ENCODE data around the gene AKT1. TPM values are rescaled to one million over a fixed set of nuclear protein-coding genes. Genes with fewer than 3 reads are reported as not detected.
A peak's percentile ranks its signal among the peaks of the same experiment; 100 is the strongest.

Gene AKT1
- total and polyA plus RNA-seq, 2 of the 13 experiments (the other 11 are each of a cell fraction or from before 2014, with no cell fraction given), result 96.2 to 116 TPM

DNA sequence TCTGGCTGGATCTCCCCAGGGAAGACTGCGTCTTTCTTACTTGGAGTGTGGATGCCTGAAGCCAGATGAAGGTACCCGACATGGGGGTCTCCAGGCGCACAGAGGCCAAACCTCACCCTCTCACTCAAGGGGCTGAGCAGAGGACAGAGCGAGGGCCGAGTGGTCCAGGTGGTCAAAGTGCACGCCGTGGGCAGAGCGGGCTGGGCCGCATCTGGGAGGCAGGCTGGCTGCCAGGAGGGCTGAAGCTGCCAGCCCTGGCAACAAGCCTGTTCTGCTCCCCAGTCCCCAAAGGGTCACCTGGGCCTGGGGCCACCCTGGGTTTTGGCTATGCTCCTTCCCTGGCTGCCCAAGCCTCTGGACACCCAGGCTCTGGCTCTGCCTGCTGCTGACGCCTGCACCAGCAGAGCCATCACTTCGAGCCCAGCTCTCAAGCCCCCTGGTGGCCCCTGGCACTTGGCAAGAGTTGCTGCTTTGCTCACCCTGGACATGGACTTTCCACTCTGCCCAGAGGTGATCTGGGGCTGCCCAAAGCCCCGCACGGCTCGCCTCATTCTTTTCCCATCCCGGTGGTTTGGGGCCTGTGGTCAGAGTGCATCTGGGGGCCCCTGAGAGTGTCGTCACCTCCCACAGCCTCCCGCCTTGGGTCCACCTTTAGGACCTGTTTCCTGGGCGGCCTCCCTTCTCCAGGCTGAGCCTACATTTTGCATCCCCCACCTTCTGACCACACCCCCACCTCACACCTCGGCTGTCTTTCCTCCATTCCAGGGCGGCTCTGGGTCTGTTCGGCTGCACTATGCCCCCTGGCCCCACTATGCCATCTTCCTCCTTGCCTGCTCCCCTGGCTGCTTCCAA is 68.7 kb downstream of the AKT1 start (continued):
- TF ChIP-seq ETV5 (CRISPR knock-in tag; IDR thresholded peaks at IDR 0.05; ENCODE audit: borderline replicate concordance) (no peak; the same call in 1 of the 2 replicates), SRSF9 (IDR thresholded peaks at IDR 0.05; ENCODE audit: borderline replicate concordance, insufficient read depth, low read depth, low read length, poor library complexity, severe bottlenecking) (no peak), TBX3 (IDR thresholded peaks at IDR 0.05; ENCODE audit: borderline replicate concordance) (no peak; the same call in 1 of the 2 replicates), ZNF549 (CRISPR knock-in tag; IDR thresholded peaks at IDR 0.05) (no peak), SOX13 (IDR thresholded peaks at IDR 0.05) (no peak), SOX13 (CRISPR knock-in tag; conservative IDR thresholded peaks at IDR 0.05 in 1 of 2, IDR thresholded peaks at IDR 0.05 in 1 of 2) (0 out of 4 replicates have a peak, but pooled peaks of 1 of the 2 experiments have one; percentile 22), DZIP1 (CRISPR knock-in tag; IDR thresholded peaks at IDR 0.05) (no peak), ATF1 (CRISPR knock-in tag; IDR thresholded peaks at IDR 0.05) (no peak), MED13 (CRISPR knock-in tag; IDR thresholded peaks at IDR 0.05) (no peak), SMAD1 (CRISPR knock-in tag; IDR thresholded peaks at IDR 0.05; ENCODE audit: borderline replicate concordance, low read depth) (no peak), NCOA1 (CRISPR knock-in tag; IDR thresholded peaks at IDR 0.05) (no peak), E2F2 (CRISPR knock-in tag; IDR thresholded peaks at IDR 0.05; ENCODE audit: borderline replicate concordance) (no peak), ZBTB21 (CRISPR knock-in tag; IDR thresholded peaks at IDR 0.05) (0 out of 2 replicates have a peak, but pooled peaks have one; percentile 41)
- TF ChIP-seq, protein P1, sequence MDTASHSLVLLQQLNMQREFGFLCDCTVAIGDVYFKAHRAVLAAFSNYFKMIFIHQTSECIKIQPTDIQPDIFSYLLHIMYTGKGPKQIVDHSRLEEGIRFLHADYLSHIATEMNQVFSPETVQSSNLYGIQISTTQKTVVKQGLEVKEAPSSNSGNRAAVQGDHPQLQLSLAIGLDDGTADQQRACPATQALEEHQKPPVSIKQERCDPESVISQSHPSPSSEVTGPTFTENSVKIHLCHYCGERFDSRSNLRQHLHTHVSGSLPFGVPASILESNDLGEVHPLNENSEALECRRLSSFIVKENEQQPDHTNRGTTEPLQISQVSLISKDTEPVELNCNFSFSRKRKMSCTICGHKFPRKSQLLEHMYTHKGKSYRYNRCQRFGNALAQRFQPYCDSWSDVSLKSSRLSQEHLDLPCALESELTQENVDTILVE (CRISPR knock-in tag; IDR thresholded peaks at IDR 0.05), result no peak
- TF ChIP-seq, protein P2, sequence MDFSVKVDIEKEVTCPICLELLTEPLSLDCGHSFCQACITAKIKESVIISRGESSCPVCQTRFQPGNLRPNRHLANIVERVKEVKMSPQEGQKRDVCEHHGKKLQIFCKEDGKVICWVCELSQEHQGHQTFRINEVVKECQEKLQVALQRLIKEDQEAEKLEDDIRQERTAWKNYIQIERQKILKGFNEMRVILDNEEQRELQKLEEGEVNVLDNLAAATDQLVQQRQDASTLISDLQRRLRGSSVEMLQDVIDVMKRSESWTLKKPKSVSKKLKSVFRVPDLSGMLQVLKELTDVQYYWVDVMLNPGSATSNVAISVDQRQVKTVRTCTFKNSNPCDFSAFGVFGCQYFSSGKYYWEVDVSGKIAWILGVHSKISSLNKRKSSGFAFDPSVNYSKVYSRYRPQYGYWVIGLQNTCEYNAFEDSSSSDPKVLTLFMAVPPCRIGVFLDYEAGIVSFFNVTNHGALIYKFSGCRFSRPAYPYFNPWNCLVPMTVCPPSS (IDR thresholded peaks at IDR 0.05), result no peak
- TF ChIP-seq, protein P3, sequence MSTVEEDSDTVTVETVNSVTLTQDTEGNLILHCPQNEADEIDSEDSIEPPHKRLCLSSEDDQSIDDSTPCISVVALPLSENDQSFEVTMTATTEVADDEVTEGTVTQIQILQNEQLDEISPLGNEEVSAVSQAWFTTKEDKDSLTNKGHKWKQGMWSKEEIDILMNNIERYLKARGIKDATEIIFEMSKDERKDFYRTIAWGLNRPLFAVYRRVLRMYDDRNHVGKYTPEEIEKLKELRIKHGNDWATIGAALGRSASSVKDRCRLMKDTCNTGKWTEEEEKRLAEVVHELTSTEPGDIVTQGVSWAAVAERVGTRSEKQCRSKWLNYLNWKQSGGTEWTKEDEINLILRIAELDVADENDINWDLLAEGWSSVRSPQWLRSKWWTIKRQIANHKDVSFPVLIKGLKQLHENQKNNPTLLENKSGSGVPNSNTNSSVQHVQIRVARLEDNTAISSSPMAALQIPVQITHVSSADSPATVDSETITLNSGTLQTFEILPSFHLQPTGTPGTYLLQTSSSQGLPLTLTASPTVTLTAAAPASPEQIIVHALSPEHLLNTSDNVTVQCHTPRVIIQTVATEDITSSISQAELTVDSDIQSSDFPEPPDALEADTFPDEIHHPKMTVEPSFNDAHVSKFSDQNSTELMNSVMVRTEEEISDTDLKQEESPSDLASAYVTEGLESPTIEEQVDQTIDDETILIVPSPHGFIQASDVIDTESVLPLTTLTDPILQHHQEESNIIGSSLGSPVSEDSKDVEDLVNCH (CRISPR knock-in tag; IDR thresholded peaks at IDR 0.05), result no peak
- TF ChIP-seq, protein P4, sequence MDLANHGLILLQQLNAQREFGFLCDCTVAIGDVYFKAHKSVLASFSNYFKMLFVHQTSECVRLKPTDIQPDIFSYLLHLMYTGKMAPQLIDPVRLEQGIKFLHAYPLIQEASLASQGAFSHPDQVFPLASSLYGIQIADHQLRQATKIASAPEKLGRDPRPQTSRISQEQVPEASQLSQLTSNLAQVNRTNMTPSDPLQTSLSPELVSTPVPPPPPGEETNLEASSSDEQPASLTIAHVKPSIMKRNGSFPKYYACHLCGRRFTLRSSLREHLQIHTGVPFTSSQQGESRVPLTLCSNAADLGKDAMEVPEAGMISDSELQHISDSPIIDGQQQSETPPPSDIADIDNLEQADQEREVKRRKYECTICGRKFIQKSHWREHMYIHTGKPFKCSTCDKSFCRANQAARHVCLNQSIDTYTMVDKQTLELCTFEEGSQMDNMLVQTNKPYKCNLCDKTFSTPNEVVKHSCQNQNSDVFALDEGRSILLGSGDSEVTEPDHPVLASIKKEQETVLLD (CRISPR knock-in tag; IDR thresholded peaks at IDR 0.05; ENCODE audit: low read depth), result no peak
